ENCODE measurements around the gene ARL14.

- no peak for TF ChIP-seq CTCF (IDR thresholded peaks at IDR 0.05)
- TF ChIP-seq POLR2A (IDR thresholded peaks at IDR 0.05) = no peak
Measured at GRCh38 chr3:160673188-160673587, 3.8 kb upstream of the ARL14 start.

Measured in adrenal gland (tissue), 5 donors.